ENCODE data around the gene PNMA8C.

DNA sequence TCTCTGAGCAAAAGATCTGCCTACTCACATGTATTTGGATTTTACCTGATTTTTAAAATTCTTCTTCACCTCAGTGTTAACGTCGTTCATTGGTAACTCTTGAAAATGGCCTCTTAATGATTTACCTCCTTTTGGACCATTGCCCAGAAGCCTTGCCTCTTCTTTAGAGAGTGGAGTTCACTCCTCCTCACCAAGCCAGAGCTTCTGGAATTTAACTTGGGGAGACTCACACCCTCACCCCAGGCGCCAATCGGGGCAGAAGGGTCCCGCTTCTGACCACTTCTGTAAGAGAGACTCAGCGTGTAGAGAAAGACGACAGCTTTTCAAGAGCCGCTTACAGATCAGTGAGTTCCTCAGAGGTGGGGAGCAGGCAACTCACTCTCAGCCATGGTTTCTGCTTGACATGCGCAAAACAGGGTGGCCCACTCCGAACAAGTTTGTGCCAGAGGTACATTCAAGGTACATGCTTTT, 2.7 kb downstream of the PNMA8C start:
- TF ChIP-seq CTCF (conservative IDR thresholded peaks at IDR 0.05; ENCODE audit: low read depth, low read length) (no peak), EZH2 (IDR thresholded peaks at IDR 0.05; ENCODE audit: low read length, unreplicated experiment) (no peak)

Measured in PC-3 (cell line).